Measurements from ENCODE around the gene FBLN1. TPM values are rescaled to one million over a fixed set of nuclear protein-coding genes. Genes with fewer than 3 reads are reported as not detected.
"Not testable (repeated sequence)": the region's sequence is repeated elsewhere in the genome, so short reads cannot be mapped to it uniquely, and the experiment has no call there.

The FBLN1 gene, protein sequence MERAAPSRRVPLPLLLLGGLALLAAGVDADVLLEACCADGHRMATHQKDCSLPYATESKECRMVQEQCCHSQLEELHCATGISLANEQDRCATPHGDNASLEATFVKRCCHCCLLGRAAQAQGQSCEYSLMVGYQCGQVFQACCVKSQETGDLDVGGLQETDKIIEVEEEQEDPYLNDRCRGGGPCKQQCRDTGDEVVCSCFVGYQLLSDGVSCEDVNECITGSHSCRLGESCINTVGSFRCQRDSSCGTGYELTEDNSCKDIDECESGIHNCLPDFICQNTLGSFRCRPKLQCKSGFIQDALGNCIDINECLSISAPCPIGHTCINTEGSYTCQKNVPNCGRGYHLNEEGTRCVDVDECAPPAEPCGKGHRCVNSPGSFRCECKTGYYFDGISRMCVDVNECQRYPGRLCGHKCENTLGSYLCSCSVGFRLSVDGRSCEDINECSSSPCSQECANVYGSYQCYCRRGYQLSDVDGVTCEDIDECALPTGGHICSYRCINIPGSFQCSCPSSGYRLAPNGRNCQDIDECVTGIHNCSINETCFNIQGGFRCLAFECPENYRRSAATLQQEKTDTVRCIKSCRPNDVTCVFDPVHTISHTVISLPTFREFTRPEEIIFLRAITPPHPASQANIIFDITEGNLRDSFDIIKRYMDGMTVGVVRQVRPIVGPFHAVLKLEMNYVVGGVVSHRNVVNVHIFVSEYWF
- 394 TPM for polyA plus RNA-seq (2013, experiment 1 of 2; ENCODE audit: insufficient read length)
- 378 TPM for polyA plus RNA-seq (2013, experiment 2 of 2; ENCODE audit: insufficient read length)

DNA sequence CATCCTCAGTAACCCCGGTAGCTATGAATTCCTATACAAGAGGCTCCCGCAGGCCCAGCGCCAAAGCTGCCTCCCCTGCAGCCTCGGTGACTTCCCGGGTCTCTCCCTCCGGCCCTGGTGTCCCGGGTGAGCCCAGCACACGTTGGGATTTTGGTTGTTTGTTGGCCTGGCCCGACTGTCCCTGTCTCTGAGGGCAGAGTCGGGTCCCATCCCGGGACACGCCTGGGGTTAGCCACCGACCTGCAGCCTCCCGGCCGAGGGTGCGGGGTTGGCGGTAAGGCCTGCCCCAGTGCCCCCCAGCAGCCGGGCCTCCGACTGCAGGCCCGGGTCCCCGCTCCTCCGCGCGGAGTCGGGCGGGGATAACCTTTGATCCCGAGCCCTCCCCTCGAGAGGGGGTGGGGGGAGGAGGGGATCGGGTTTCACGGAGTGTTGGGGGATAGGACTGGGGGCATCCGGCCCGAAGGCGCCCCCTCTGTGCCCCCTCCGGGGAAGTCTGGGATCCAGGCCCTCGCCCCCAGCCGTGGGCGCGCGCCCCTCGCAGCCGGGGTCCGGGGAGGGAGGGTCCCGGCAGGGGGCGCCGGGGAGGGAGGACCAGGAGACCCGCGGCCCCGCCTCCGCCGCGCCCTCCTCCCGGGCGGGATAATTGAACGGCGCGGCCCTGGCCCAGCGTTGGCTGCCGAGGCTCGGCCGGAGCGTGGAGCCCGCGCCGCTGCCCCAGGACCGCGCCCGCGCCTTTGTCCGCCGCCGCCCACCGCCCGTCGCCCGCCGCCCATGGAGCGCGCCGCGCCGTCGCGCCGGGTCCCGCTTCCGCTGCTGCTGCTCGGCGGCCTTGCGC lies at the start of gene FBLN1:
Gene FBLN1, plus strand, starts transcription at position 669 of the 835 bp plus-strand sequence. Its CDS starts 103 bp downstream, at position 772.
- peak; percentile 65 for DNase-seq

DNA sequence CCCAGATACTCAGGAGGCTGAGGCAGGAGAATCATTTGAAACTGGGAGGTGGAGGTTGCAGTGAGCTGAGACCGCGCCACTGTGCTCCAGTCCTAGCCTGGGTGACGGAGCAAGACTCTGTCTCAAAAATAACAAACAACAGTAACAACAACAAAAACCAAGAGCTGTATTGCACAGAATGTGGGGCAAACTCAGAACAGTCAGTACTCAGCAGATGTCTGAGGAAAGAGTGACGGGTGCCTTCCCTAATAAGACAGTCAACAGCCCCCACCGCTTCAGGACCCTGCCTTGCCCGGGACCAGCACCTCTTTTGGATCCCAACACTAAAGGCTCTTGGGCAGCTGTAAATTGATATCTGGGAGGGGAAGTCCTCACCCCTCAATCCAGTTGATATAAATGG lies 48.9 kb upstream of the FBLN1 start:
- peak; percentile 21 for DNase-seq

DNA sequence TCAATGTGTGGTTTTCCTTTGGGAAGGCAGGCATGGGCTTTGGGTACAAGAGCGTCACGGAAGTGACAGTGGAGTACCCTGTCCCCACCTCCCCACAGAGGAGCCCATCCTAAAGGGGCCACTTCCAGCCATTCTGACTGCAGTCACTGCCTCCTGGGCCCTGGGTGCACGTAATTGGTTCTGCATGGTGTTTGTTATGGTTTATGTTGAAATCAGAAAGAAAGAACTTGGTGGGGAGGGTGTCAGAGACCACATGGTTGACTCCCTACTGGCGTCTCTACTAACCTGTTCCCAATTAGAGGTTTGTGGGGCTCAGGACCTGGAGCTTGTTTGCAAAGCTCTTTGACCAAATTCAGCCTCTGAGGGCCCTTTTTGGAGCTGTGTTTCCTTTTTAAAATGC lies 48.4 kb upstream of the FBLN1 start:
- DNase-seq, result peak; percentile 87

DNA sequence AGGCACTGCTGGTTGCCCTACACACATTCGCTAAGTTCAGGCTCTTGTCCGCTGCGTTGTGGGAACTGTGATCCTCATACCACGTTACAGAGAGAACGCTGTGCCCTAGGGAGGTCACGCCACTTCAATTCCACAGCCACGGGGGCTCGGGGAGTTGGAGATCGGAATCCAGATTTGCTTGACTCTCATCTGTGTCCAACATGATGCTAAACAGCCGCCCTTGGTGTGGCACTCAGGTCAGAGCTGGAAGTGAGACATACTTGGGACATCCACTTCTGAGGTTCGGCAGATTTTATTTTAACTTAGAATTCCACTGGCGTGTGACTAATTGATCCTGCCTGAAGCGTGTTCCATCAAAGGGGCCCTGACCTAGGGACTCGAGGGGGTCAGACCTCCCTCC lies 47.5 kb upstream of the FBLN1 start:
- DNase-seq, result peak; percentile 22

DNA sequence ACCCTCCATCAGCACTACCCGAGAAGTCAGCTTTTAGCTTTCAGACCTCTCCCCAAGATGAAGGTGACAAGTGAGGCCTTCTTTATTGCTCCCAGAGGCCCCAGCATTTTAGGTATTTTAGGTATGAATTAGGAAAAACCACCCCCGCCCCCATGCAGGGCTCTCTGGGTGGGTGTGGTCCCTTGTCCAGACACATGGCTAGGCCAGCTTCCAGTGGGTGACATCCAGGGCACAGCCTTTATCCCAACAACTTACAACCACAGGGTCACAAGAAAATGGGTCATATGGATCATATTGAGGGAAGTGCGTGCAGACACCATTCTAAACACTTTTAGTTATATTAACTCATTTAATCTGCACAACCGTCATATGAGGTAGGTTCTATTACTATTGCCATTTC lies 47.1 kb upstream of the FBLN1 start:
- DNase-seq, result peak; percentile 37

DNA sequence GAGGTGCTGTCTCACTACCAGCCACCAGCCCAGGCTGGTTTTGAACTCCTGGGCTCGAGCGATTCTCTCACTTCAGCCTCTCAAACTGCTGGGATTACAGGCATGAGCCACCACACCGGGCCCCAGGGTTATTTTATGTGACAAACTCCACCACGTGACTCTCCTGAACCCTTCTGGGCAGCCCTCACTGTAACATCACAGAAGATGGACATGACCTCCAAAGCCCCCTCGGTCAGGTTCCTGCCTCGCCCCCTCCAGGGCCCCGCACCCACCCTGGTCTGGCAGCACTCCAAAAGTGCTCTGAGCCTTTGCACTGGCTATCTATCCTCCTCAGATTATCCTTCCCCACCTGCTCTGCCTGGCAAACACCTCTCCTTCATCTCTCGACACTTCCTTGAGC lies 45.9 kb upstream of the FBLN1 start:
- DNase-seq, result no peak

DNA sequence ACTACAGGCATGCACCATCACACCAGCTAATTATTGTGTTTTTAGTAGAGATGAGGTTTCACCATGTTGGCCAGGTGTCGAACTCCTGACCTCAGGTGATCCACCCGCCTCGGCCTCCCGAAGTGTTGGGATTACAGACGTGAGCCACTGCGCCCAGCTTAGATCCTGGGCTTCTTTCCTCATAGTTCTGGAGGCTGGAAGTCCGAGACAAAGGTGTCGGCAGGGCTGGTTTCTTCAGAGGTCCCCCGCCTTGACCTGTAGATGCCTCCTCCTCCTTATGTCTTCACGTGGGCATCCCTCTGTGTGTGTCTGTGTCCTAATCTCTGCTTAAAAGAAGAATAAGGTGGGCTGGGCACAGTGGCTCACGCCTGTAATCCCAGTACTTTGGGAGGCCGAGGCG lies 44.2 kb upstream of the FBLN1 start:
- no peak for DNase-seq

DNA sequence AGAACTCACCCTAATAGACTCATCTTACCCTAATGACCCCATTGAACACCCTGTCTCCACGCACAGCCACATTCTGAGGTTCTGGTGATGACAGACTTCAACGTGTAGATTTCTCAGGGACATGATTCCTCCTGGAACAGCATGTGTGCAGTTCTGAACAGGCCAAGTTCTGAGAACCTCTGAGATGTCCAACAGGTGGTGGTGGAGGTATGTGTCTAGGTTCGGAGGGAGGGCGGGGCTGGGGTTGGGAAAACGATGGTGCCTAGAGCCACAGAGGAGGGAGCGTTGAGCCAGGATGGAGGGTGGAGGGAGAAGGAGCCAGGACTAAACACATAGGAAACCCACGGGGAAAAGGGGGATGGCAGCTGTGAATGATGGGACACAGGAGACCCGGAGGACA lies 43.4 kb upstream of the FBLN1 start:
- DNase-seq, result no peak

DNA sequence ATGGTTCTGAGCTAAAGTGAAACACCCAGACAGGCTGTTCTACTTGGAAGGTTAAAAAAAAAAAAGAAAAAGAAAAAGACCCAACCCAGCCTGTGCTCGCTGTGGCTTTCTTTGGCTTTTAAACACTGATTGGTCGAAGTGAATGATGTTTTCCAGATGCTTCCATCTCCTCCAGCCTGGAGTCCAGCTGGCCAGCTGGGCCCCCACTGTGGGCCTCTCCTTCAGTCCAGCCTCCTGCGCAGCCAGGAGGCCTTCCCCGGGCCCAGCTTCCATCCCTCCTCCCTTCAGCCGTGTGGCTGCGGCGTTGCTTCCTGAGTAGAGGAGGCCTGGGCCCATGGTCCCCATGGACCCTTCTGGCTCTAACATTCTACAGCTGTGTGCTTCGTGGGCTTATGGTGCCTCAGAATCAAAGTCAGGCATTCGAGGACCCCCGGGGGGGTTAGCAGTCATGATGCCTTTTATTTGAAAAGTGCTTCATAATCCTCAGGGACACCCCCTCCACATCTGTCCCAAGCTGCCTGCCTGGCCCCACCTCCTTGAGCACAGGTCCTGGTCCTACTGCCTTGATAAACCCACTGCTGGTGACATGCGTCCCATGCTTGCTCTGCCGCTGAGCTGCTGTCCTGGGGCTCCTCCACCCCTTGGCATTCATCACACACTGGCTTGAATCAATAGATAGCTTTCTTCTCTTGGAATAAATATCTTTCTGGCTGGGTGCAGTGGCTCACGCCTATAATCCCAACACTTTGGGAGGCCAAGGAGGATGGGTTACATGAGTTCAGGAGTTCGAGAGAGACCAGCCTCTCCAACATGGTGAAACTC lies 42.2 kb upstream of the FBLN1 start:
- DNase-seq, result peak; percentile 66

DNA sequence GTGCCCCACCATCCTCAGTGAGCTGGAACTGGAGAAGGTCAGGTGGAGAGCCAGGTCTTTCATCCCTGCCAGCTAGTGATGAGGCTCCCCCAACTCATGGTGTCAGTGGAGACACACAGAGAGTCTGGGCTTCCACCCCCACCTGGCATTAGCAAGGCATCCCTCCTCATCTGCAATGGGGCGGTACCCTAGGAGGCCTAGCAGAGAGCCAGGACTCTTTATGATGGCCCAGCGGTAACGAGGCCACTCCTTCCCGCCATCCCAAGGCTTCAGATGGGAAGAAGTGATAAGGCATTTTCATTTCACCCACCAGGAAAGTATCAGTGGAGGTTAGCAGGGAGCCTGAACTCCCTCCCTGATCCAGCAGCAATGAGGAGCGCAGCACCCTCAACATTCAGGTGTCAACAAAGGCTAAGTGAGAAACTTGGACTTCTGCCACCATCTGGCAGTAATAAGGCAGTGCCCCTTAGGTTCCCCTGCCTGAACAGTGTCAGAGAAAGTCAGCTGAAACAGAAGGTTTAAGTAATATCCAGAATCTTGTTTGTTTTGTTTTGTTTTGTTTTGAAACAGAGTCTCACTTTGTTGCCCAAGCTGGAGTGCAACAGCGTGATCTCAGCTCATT lies 40.5 kb upstream of the FBLN1 start:
- no peak for DNase-seq

DNA sequence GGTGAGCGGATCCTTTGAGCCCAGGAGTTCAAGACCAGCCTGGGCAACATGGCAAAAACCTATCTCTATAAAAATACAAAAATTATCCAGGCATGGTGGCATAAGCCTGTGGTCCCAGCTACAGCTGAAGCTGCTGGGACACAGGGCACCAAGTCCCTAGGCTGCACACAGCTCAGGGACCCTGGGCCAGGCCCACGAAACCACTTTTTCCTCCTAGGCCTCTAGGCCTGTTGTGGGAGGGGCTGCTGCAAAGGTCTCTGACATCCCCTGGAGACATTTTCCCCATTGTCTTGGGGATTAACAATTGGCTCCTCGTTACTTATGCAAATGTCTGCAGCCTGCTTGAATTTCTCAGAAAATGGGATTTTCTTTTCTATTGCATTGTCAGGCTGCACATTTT lies 39.0 kb upstream of the FBLN1 start:
- DNase-seq, result not testable (repeated sequence)

DNA sequence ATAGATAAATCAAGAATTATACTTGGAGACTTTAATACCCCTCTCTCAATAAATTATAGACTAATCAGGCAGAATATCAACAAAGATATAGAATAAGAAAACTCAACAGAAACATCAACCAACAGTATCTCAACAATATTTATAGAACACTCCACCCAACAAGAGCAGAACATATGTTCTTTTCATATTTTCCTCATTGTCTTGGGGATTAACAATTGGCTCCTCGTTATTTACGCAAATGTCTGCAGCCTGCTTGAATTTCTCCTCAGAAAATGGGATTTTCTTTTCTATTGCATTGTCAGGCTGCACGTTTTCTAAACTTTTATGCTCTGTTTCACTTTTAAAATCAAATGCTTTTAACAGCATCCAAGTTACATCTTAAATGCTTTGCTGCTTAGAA lies 37.0 kb upstream of the FBLN1 start:
- DNase-seq, result no peak

DNA sequence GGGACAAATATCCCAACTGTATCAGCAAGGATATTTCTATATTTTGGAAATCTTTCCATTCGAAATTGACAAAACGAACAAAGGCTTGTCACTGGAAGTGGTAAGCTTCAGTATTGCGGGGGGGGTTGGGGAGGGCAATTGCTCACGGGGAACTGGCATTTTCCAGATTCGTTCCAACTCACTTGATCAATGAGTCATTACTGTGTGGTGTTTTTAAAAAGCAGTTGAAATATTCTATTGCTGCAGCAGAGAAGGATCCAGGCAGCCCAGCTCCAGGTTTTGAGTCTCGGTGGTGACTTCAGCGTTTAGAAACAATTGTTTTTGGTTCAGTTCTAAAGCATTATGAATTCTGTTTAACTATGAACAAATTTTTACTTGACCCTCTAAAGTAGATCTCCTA lies 33.8 kb upstream of the FBLN1 start:
- DNase-seq, result peak; percentile 80

DNA sequence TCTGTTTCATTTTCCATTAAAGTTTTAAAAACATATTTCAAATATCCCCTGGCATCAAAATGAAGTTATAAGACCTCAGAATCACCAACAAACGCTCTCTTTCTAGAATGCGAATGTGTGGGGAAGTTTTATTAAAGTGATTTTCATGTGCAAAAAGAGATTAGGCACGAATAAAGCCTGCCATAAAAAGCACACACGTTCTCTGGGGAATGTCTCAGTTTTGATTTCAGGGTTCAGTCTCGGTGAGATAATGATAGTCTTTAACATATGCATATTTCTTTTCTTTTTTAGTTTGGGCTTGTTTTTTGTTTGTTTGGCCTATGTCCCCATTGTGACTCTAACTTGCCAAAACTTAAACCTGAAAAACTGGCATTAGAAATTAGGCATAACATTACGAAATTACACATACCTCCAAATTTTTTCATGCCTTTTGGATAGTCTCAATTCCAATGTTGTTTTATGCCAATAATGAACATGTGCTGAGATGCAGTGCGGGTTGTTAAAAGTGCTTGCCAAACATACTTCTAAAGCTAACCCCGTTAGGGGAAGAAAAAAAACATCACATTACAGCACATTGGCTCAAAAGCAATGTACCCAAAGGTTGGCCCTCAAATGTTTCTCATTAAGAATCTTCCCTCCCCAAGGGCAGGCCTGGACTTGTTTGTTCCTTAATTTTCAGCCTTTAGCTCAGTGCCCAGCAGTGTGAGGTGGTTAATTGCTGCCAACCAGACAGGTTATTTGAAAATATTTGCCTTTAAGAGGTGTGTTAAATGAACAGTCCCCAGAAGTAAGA lies 33.2 kb upstream of the FBLN1 start:
- peak; percentile 77 for DNase-seq

DNA sequence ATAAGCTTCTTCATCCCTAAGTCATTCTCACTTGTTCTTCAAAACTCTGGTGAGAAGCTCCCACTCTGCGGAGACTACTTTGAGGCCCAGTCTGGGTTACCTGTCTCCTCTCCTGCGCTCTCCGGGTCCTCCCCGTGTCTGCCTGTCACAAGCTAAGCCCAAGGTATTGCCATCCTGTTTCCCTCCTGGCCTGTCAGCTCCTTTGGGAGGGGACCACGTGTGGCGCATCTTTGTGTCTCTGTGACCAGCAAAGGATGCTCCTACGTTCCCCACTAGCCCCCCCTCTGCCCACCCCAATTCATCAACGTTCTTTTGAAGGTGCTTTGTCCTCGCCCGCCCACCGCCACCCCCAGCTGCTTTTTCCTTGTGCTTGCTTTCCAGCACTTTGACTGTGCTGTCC lies 31.8 kb upstream of the FBLN1 start:
- no peak for DNase-seq

DNA sequence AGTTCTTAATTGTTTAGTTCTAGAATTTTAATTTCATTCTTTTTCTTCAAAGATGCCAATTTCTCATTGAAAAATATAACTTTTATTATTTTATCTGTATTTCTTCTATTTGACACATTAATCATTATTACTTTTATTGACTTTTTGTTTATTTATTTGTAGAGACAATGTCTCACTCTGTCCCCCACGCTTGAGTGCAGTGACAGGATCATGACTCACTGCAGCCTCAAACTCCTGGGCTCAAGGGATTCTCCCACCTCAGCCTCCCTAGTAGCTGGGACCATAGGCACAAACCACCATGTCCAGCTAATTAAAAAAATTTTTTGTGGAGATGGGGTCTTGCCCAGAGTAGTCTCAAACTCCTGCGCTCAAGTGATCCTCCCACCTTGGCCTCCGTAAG lies 30.3 kb upstream of the FBLN1 start:
- DNase-seq, result no peak

DNA sequence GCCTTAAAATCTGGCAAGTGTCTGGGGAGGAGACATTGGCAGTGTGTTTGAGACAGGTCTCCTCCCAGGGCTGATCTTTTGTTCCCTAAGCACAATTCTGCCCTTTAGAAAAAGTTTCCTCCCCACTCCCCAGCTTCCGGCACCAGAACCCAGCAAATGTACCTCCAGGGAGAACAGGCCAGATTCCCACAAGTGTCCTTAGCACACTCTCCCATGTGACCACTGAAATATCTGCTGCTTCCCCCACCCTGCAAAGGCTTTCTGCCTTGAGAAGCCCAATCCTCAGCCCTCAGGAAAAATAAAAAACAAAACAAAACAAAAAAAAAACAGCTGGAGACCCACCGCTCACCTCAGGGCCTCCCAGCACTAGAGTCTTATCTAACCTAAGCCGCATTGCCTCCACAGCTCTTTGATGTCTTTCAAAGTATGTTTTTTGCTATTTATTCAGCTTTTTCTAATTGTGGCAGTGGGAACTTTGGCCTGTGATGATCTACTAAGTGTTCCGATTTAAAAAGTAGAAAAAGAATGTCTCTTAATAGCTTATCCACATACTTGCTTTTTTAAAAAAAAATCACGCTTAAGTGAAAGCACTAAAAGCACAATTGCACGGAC lies 29.0 kb upstream of the FBLN1 start:
- no peak for DNase-seq

DNA sequence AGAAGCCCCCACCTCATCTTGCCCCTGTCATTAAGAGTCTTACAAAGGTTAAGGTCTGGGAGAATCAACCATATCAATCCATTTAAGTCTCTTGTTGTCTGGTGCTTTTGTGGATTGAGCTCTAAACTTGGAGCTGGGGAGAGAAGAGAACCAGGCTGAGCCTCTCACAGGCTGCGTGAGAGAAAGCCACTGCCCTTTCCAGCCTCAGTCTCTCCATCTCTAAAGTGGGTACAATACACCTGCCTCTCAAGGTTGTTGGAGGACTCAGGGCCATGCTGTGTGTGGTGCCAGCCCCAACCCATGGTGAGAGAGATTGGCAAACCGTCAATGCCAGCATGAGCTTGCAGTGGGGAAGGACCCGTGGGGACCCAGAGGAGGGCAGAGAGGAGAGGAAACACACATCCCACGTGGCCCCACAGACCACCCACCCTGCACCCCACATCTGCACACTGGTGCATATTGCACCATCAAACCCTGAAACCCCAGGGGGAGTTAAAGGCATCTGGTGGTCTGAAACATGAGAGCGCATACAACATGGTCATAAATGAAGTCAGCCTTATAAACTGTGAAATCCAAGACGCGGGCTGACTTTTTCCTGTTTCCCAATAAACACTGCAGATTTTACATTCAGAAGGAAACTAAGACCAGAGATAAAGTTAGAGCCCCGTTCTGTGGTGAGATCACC lies 27.5 kb upstream of the FBLN1 start:
- peak; percentile 73 for DNase-seq

DNA sequence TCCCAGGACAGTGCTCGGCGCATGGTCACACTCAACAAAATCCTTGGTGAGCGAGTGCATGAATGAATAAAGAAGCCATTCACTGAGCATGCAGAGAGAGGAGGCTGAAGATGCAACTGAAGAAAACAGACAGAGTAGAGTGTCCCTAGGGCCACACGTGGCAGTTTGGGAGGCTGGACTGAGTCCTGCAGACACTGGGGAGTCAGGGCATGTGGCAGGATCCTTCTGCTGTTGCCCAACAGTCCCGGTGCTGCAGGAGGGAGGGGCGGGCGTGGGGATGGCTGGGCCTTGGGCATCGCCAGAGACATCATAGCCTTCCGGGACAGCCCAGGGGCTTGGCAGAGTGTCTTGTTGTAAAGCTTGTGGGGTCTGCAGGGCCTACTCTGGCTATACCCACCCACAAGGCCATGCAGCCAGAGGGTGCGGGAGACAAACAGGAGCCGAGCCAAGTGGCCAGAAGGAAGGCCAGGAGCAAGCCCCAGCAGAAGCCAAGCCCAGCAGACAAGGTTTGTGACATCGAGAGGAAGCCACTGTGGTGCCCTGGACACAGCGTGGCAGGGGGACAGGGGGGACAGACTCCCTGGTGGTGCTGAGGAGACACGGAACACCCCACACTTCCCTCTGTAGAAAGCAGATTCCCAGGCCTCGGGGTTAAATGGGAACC lies 26.7 kb upstream of the FBLN1 start:
- peak; percentile 48 for DNase-seq

All from fibroblast of skin of scalp (primary cell).